ENCODE data around the gene SCARF2. TPM values are rescaled to one million over a fixed set of nuclear protein-coding genes. Genes with fewer than 3 reads are reported as not detected.

SCARF2 gene
- total and polyA plus RNA-seq, 2 of the 8 experiments (the other 6 are each of a cell fraction or from before 2014, with no cell fraction given), result 4.2 to 9.8 TPM

- TF ChIP-seq, protein P1, sequence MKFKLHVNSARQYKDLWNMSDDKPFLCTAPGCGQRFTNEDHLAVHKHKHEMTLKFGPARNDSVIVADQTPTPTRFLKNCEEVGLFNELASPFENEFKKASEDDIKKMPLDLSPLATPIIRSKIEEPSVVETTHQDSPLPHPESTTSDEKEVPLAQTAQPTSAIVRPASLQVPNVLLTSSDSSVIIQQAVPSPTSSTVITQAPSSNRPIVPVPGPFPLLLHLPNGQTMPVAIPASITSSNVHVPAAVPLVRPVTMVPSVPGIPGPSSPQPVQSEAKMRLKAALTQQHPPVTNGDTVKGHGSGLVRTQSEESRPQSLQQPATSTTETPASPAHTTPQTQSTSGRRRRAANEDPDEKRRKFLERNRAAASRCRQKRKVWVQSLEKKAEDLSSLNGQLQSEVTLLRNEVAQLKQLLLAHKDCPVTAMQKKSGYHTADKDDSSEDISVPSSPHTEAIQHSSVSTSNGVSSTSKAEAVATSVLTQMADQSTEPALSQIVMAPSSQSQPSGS (IDR thresholded peaks at IDR 0.05; ENCODE audit: low read length), result no peak
- no peak for TF ChIP-seq NRF1 (IDR thresholded peaks at IDR 0.05; ENCODE audit: low read depth, low read length)
- TF ChIP-seq KDM4A (IDR thresholded peaks at IDR 0.05; ENCODE audit: low read depth, low read length, severe bottlenecking), result peak; percentile 90
- TF ChIP-seq CHD2 (IDR thresholded peaks at IDR 0.05; ENCODE audit: low read length), result no peak
- TF ChIP-seq SIN3A (conservative IDR thresholded peaks at IDR 0.05 in 1 of 2, IDR thresholded peaks at IDR 0.05 in 1 of 2; ENCODE audit: low read depth in 1 of 2, low read length in 2 of 2), result 0 out of 4 replicates have a peak, but pooled peaks of 1 of the 2 experiments have one; percentile 22
- no peak for TF ChIP-seq POLR2A (IDR thresholded peaks at IDR 0.05; ENCODE audit: control extremely low read depth in 1 of 2, low read depth in 2 of 2, low read length in 2 of 2)
- no peak for TF ChIP-seq FOSL1 (IDR thresholded peaks at IDR 0.05; ENCODE audit: insufficient read depth, low read depth, low read length)
- TF ChIP-seq TCF12 (IDR thresholded peaks at IDR 0.05; ENCODE audit: low read depth, low read length), result 0 out of 2 replicates have a peak, but pooled peaks have one; percentile 13
- no peak for TF ChIP-seq CBX8 (IDR thresholded peaks at IDR 0.05; ENCODE audit: borderline replicate concordance, low read depth, low read length)
- no peak for TF ChIP-seq SAP30 (IDR thresholded peaks at IDR 0.05; ENCODE audit: insufficient read depth, insufficient replicate concordance, low read length)
- TF ChIP-seq SIRT6 (IDR thresholded peaks at IDR 0.05; ENCODE audit: low read length), result no peak
- TF ChIP-seq EGR1 (IDR thresholded peaks at IDR 0.05; ENCODE audit: borderline replicate concordance, low read depth, low read length), result no peak
- TF ChIP-seq E2F6 (IDR thresholded peaks at IDR 0.05), result peak; percentile 81
- TF ChIP-seq TBP (IDR thresholded peaks at IDR 0.05; ENCODE audit: low read depth, low read length), result no peak
- TF ChIP-seq JUND (IDR thresholded peaks at IDR 0.05; ENCODE audit: low read length), result no peak
- TF ChIP-seq TAF1 (IDR thresholded peaks at IDR 0.05; ENCODE audit: low read depth, low read length), result no peak
- TF ChIP-seq KDM1A (IDR thresholded peaks at IDR 0.05; ENCODE audit: borderline replicate concordance, low read length), result no peak
- no peak for TF ChIP-seq HDAC6 (IDR thresholded peaks at IDR 0.05; ENCODE audit: low read depth, low read length)
- no peak for TF ChIP-seq RFX5 (IDR thresholded peaks at IDR 0.05; ENCODE audit: borderline replicate concordance, low read depth, low read length)
- TF ChIP-seq RXRA (IDR thresholded peaks at IDR 0.05; ENCODE audit: insufficient read depth, low read depth, low read length), result no peak
- TF ChIP-seq CREB1 (IDR thresholded peaks at IDR 0.05), result no peak
- TF ChIP-seq, protein P2, sequence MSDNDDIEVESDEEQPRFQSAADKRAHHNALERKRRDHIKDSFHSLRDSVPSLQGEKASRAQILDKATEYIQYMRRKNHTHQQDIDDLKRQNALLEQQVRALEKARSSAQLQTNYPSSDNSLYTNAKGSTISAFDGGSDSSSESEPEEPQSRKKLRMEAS (IDR thresholded peaks at IDR 0.05), result peak; percentile 79
- no peak for TF ChIP-seq BCL11A (IDR thresholded peaks at IDR 0.05; ENCODE audit: low read depth in 2 of 2, low read length in 2 of 2)
- TF ChIP-seq MAFK (IDR thresholded peaks at IDR 0.05; ENCODE audit: low read depth, low read length), result no peak
These were observed 19.3 kb downstream of the SCARF2 start (continued) for GRCh38 chr22:20418211-20418788.
